ENCODE results near the gene CXXC5.

CXXC5 gene

DNA sequence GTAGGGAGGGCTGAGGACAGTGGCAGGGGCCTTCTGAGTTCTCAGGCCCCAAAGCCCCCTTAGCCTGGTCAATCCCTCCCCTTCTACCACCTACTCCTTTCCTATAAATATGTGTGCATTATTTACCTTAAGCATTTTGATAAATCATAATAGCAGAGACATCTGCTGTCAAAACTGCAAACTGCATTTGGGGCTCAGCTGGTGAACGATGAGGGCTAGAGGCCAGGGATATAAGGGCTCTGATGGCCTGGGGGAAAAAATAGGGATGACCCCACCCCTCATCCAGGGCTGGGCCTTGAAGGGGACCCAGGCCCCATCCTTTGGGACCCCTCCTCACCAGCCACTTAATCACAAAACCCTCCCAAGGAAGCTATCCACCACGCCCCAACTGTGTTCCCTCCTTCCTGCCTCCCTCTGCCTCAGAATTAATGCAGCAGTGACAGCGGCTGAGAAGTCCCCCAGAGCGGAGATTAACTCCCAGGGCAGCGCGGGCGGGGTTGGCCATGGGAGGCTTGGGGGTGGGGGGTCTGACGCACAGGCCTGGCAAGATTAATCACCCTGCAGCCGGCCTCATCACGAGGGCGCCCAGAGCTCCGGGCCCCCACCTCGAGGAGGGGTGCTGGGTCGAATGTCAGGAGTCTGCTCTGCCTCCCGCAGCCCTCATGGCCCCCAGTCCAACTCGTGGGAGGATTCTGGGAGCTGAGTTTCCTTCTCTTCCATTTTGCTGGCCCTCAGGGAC, 42.1 kb downstream of the CXXC5 start:
- peaks cover 19% of the 10 kb centered on the region for H3K4me1 ChIP-seq (ENCODE audit: control insufficient read depth, insufficient read depth, low read length)

DNA sequence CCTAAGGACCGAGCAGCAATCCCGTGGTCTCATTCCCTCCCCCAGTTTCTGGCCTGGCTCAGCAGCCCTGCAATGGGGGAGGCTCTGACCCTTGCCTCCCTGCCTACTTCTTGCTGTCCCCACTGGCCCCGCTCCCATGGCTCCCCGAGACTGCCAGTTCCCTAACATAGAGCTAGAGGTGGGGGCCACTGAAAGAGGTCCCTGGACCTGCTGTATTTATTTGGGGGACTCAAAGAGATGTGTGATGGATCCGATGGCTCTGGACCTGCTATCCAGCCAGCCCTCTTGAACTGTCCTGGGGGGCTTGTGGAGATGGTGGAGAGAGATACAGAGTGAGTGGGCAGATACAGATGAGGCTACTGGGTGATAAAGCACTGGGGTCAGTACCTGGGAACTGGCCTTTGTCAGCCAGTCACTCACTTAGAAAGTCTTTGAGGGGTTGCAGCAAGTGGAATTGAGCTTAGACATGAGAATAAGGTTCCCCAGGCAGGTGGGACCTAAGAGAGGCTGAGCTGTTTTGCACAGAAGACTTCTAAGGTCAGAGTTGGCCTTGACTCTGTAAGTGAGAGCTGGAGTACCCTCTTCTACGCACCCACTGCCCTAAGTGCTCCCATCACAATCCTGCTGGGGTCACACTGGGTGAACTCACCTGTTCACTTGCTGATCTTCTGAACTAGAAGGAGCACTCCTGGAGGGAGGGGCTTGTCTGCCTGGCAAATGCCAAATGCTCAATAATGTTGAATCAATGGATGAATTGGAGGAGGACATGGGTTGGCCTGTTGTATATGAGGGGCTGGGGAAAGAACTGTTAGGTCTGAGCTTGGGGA, 42.9 kb downstream of the CXXC5 start:
- H3K27me3 ChIP-seq (ENCODE audit: control insufficient read depth, insufficient read depth, low read length), result peaks cover 7% of the 10 kb centered on the region
- peak overlapping the region; percentile 61 for H3K9ac ChIP-seq (ENCODE audit: low read length)
- H3K4me1 ChIP-seq (ENCODE audit: control insufficient read depth, insufficient read depth, low read length), result peaks cover 19% of the 10 kb centered on the region
- no peak overlapping the region for H3K4me3 ChIP-seq (ENCODE audit: low read length)
- H3K36me3 ChIP-seq (ENCODE audit: control insufficient read depth, insufficient read depth, low read length), result no peaks in the 10 kb centered on the region
- no peaks in the 10 kb centered on the region for H3K9me3 ChIP-seq (ENCODE audit: control insufficient read depth, low read length)

More for the DNA sequence above, 42.1 kb downstream of the CXXC5 start:
- Histone ChIP-seq H3K9me3 (ENCODE audit: control insufficient read depth, low read length) (no peaks in the 10 kb centered on the region), H3K27me3 (ENCODE audit: control insufficient read depth, insufficient read depth, low read length) (peaks cover 7% of the 10 kb centered on the region), H3K9ac (ENCODE audit: low read length) (peak overlapping the region; percentile 61), H3K4me3 (ENCODE audit: low read length) (no peak overlapping the region), H3K36me3 (ENCODE audit: control insufficient read depth, insufficient read depth, low read length) (no peaks in the 10 kb centered on the region)

DNA sequence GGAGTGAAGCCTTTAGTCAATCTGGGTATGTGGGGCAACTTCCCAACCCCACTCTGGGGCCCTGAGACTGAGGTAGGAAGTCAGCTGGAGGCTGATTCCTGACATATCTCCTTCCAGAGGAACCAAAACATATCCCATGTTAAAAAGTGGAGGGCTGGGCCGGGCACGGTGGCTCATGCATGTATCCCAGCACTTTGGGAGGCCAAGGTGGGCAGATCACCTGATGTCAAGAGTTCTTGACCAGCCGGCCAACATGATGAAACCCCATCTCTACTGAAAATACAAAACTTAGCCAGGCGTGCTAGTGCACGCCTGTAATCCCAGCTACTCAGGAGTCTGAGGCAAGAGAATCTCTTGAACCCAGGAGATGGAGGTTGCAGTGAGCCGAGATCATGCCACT, 44.0 kb downstream of the CXXC5 start:
- Histone ChIP-seq H3K36me3 (ENCODE audit: control insufficient read depth, insufficient read depth, low read length) (no peaks in the 10 kb centered on the region), H3K27me3 (ENCODE audit: control insufficient read depth, insufficient read depth, low read length) (peaks cover 16% of the 10 kb centered on the region), H3K9me3 (ENCODE audit: control insufficient read depth, low read length) (no peaks in the 10 kb centered on the region), H3K4me3 (ENCODE audit: low read length) (no peak overlapping the region), H3K9ac (ENCODE audit: low read length) (no peak overlapping the region), H3K4me1 (ENCODE audit: control insufficient read depth, insufficient read depth, low read length) (peaks cover 22% of the 10 kb centered on the region)

DNA sequence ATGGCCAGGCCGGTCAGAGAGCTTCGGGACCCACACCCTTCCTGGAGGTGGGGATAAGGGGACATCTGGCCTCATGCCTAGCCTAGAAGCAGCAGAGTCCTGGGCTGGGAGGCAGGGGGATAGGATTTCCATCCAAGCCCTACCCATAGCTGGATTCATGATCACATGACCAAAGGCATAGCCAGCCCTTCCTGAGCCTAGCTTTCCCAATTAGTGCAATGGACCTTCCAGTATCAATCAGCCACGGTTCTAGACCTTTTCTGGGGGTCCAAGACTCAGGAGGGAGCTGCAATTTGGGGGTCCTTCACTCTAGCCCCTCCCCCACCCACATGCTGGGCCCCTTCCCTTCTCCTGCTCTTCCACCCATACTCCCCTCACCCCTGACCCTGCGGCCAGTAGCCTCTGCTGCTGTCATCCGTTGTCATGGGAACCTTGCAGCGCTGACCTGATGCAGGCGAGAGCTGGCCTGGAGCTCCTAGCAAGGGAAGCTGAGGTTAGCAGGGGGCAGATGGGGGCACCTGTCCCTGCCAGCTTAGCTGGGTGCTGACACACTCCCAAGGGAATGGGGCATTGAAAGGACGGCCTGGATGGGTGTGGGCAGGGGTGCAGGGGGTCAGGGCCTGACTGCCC, 44.6 kb downstream of the CXXC5 start:
- Histone ChIP-seq H3K9ac (ENCODE audit: low read length) (no peak overlapping the region), H3K4me1 (ENCODE audit: control insufficient read depth, insufficient read depth, low read length) (peaks cover 29% of the 10 kb centered on the region), H3K27me3 (ENCODE audit: control insufficient read depth, insufficient read depth, low read length) (peaks cover 23% of the 10 kb centered on the region), H3K9me3 (ENCODE audit: control insufficient read depth, low read length) (no peaks in the 10 kb centered on the region), H3K4me3 (ENCODE audit: low read length) (no peak overlapping the region), H3K36me3 (ENCODE audit: control insufficient read depth, insufficient read depth, low read length) (no peaks in the 10 kb centered on the region)

DNA sequence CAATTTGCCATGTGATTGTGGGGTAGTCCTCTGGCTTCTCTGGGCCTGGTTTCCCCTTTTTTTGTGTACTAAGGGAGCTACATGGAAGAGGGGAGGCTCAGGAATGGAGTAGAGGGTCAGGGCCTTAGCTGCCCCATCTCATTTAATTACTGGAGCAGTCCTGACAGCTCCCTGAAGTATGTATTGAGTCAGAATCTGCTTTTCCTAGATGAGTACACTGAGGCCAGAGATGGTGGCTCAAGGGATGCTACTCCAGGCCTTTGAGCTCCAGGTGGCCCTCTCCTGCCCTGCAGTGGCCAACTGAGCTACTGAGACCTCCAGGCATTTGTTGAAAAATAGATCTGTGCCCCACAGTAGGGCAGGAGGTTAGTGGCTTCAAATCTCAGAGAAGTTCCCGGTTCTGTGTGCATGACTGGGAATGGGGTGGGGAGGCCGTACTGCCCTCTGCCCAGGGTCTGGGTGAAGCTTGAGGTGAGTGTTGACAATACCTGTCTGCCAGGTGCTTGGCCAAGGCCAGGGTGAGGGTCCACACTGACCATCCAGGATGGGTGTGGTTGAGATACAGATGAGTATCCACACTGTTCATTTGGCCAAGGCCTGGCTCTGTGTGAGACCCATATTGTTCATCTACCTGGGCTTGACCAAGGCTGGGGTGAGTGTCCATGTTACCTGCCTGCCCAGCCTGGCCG, 45.7 kb downstream of the CXXC5 start:
- no peak overlapping the region for H3K4me3 ChIP-seq (ENCODE audit: low read length)
- no peaks in the 10 kb centered on the region for H3K9me3 ChIP-seq (ENCODE audit: control insufficient read depth, low read length)
- no peak overlapping the region for H3K9ac ChIP-seq (ENCODE audit: low read length)
- peaks cover 26% of the 10 kb centered on the region for H3K27me3 ChIP-seq (ENCODE audit: control insufficient read depth, insufficient read depth, low read length)
- no peaks in the 10 kb centered on the region for H3K36me3 ChIP-seq (ENCODE audit: control insufficient read depth, insufficient read depth, low read length)
- peaks cover 39% of the 10 kb centered on the region for H3K4me1 ChIP-seq (ENCODE audit: control insufficient read depth, insufficient read depth, low read length)

DNA sequence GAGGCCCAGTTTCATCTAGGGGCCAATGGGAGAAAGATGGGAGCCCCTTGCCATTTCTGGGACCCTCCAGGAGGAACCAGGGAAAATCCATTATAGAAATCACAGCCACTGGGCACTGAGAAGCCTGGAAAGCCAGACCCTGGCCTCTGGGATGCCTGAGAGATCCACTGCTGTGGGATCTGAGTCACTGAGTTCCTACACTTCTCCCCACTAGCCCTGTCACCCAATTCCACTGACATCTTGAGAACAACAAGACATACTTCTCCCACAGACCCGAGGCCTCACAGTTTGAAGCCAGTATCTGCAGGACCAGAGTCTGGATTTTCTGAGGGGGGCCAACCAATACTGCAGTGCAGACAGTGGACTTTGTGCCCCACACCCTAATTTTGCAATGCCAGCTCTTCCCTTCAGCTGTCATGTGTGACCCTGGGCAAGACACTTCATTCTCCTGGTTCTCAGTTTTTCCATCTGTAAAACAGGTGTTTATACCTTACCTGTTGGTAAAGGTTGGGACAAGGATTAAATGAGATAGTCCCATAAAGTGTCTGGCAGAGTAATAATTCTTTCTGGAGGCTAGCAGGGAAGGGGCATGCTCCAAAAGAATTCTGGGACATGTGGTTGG, 46.5 kb downstream of the CXXC5 start:
- H3K9ac ChIP-seq (ENCODE audit: low read length), result no peak overlapping the region

DNA sequence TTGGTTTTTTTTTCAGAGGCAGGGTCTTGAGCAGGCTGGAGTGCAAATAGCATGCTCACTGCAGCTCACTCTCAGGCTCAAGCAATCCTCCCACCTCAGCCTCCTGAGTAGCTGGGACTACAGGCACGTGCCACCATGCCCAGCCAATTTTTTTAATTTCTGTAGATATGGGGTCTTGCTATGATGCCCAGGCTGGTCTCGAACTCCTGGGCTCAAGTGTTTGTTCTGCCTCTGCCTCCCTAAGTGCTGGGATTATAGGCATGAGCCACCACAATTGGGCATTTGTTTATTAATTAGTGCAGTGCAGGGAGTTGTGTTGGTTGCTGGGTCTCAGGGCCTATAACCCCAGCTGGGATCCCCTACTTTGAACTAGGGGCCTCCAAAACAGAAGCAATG, 47.0 kb downstream of the CXXC5 start:
- Histone ChIP-seq H3K4me1 (ENCODE audit: control insufficient read depth, insufficient read depth, low read length) (peaks cover 40% of the 10 kb centered on the region), H3K36me3 (ENCODE audit: control insufficient read depth, insufficient read depth, low read length) (no peaks in the 10 kb centered on the region), H3K27me3 (ENCODE audit: control insufficient read depth, insufficient read depth, low read length) (peaks cover 26% of the 10 kb centered on the region), H3K4me3 (ENCODE audit: low read length) (no peak overlapping the region), H3K9ac (ENCODE audit: low read length) (no peak overlapping the region), H3K9me3 (ENCODE audit: control insufficient read depth, low read length) (no peaks in the 10 kb centered on the region)

More for the DNA sequence above, 46.5 kb downstream of the CXXC5 start:
- Histone ChIP-seq H3K9me3 (ENCODE audit: control insufficient read depth, low read length) (no peaks in the 10 kb centered on the region), H3K4me1 (ENCODE audit: control insufficient read depth, insufficient read depth, low read length) (peaks cover 40% of the 10 kb centered on the region), H3K36me3 (ENCODE audit: control insufficient read depth, insufficient read depth, low read length) (no peaks in the 10 kb centered on the region), H3K27me3 (ENCODE audit: control insufficient read depth, insufficient read depth, low read length) (peaks cover 26% of the 10 kb centered on the region), H3K4me3 (ENCODE audit: low read length) (no peak overlapping the region)

DNA sequence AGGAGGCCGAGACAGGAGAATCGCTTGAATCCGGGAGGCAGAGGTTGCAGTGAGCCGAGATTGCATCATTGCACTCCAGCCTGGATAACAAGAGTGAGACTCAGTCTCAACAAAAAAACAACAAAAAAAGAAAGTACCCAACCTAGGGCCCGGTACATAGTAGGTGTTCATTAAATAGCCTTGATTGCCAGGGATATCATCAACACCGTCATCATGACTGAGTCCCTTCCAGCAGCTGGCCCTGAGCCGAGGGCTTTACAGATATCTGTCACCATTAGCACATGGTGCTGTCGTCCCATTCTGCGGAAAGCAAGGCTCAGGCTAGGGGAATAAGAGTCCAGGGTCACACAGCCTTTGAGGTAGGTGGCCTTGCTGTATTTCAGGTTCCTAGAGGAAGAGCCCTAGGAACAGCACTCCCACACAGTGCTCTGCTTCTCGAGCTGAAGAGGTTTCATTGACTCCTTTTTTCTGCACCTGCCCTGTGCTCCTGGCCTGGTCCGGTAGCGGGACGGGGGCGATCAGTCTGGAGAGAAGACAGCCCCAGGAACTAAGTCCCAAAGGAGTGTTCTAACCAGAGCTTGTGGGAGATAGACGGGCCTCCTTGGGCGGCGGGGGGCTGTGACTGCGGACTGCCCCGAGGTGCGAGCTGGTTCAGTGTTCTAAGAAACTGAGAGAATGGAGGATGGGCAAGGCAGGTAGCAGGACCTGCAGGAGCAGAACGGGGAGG, 48.2 kb downstream of the CXXC5 start:
- Histone ChIP-seq H3K36me3 (ENCODE audit: control insufficient read depth, insufficient read depth, low read length) (no peaks in the 10 kb centered on the region), H3K27me3 (ENCODE audit: control insufficient read depth, insufficient read depth, low read length) (peaks cover 19% of the 10 kb centered on the region), H3K9me3 (ENCODE audit: control insufficient read depth, low read length) (no peaks in the 10 kb centered on the region), H3K4me3 (ENCODE audit: low read length) (no peak overlapping the region), H3K4me1 (ENCODE audit: control insufficient read depth, insufficient read depth, low read length) (peaks cover 43% of the 10 kb centered on the region), H3K9ac (ENCODE audit: low read length) (peak overlapping the region; percentile 59)

DNA sequence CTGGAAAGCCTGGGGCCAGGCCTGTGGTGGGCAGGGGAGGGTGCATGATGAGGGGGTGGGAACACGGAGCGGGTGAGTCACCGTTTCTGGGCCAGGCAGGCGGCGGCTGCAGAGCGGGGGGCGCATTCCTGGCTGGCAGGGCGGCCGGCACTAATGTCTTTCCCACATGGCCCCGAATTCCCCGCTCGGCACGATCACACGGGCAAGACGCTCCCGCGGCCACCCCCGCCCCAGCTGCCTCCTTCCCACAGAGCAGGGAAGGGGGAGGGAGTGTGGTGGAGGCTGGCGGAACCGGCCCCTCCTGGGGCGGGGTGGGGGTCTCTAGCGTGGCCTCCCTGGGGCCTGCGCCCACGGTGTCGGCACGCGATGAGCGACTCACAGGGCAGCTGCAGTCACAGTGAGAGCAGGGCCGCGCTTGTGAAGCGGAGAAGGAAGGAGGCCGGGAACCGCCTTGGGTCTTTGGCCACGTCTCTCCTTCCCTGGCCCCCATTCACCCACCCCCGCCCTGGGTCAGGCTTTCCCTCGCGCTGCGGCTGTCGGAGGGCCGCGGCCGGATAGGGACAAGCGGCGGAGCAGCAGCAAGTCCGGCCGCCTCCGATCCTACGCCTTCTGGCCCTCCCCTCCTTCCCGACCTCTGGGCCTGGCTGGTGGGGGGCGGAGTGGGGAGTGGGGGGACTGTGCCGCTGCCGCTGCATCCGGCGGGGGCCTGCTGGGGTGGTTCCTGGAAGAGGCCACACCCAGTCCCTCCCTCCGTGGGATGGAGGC, 48.9 kb downstream of the CXXC5 start:
- H3K9ac ChIP-seq (ENCODE audit: low read length), result peak overlapping the region; percentile 59
- no peak overlapping the region for H3K4me3 ChIP-seq (ENCODE audit: low read length)
- no peaks in the 10 kb centered on the region for H3K36me3 ChIP-seq (ENCODE audit: control insufficient read depth, insufficient read depth, low read length)
- no peaks in the 10 kb centered on the region for H3K9me3 ChIP-seq (ENCODE audit: control insufficient read depth, low read length)
- H3K27me3 ChIP-seq (ENCODE audit: control insufficient read depth, insufficient read depth, low read length), result peaks cover 19% of the 10 kb centered on the region
- peaks cover 46% of the 10 kb centered on the region for H3K4me1 ChIP-seq (ENCODE audit: control insufficient read depth, insufficient read depth, low read length)

DNA sequence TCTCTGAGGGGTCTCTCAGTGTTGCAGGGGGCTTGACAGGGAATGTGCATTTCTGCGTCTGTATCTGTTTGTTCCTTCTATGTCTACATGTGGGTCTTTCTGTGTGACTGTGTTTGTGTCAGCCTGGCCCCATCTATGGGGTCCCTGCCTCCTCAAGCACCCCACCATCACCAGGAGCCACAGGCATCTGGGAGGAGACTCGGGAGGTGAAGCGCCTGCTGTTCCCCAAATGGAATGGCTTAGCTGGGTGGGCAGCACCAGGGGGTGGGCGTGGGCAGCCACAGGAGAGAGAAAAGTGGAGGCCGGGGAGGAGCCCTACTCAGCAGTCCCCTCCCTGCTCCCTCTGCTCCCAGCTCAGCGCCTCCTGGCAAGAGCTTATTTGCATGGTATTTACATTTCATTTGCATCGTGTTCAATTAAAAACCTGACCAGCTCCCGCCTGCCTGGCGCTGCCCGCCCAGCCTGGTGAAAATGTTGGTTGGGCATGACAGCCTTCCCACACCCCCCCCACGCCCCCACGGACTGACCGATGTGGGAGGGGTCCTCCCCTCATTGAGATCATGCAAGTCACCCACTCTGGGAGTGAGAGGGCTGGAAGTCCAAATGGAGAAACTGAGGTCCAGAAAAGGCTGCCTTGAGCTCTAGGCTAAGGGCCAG, 50.5 kb downstream of the CXXC5 start:
- peaks cover 46% of the 10 kb centered on the region for H3K4me1 ChIP-seq (ENCODE audit: control insufficient read depth, insufficient read depth, low read length)
- H3K27me3 ChIP-seq (ENCODE audit: control insufficient read depth, insufficient read depth, low read length), result peaks cover 19% of the 10 kb centered on the region
- no peak overlapping the region for H3K9ac ChIP-seq (ENCODE audit: low read length)
- H3K4me3 ChIP-seq (ENCODE audit: low read length), result no peak overlapping the region
- no peaks in the 10 kb centered on the region for H3K9me3 ChIP-seq (ENCODE audit: control insufficient read depth, low read length)
- no peaks in the 10 kb centered on the region for H3K36me3 ChIP-seq (ENCODE audit: control insufficient read depth, insufficient read depth, low read length)
